SK-N-SH (cell line): Measurements from ENCODE around the gene PARP11. TPM values are rescaled to one million over a fixed set of nuclear protein-coding genes. Genes with fewer than 3 reads are reported as not detected.

Experiments used
- CTCF ChIA-PET: fragments of 300-600, 350-600 bp; formaldehyde crosslinking; extraction: SDS; loops from one replicate; lab custom pipeline; 2021; lab: Yijun Ruan, JAX
- POLR2A ChIA-PET: fragments of 350-600 bp; sonication (Branson Sonifier 250); formaldehyde crosslinking; extraction: SDS; loops from one replicate; lab custom pipeline; 2020; ENCODE audit warnings: antibody characterized with exemption, inconsistent platforms; lab: Yijun Ruan, JAX
- DNase-seq: peaks from one replicate; pipeline ENCODE4 v3.0.0; 2012
- H2AFZ ChIP-seq: fragments of 200-600 bp; sonication (generic); 2 replicates; pipeline ENCODE4 v1.8.1; 2016; ENCODE audit warnings: antibody characterized with exemption, mild to moderate bottlenecking, low read depth
- H3F3A ChIP-seq: fragments of 200-600 bp; sonication (generic); replicated peaks from 2 replicates; pipeline ENCODE3; 2016; ENCODE audit warnings: antibody characterized with exemption, mild to moderate bottlenecking; ENCODE audit not compliant: insufficient read depth
- H3K27ac ChIP-seq, 2 experiments: fragments of 200-500 bp in 1 of 2; fragments of 200-600 bp in 1 of 2; sonication (Bioruptor generic) in 1 of 2; sonication (generic), shearing (Covaris generic) in 1 of 2; 2 replicates each; pipeline versions ENCODE4 v1.5.1 to v1.6.1; 2014 to 2016; ENCODE audit warnings: low read depth in 2 of 2, inconsistent platforms in 1 of 2, low read length in 1 of 2, mild to moderate bottlenecking in 1 of 2, mixed read lengths in 1 of 2
- H3K27me3 ChIP-seq: fragments of 200-600 bp; sonication (generic), shearing (Covaris generic); 2 replicates; pipeline ENCODE4 v1.6.1; 2016; ENCODE audit warnings: mixed run types; ENCODE audit not compliant: insufficient read depth
- H3K36me3 ChIP-seq, 2 experiments: fragments of 200-500 bp in 1 of 2; fragments of 200-600 bp in 1 of 2; sonication (Bioruptor generic) in 1 of 2; sonication (generic) in 1 of 2; replicated peaks in 1 of 2; 2 replicates each; pipeline versions ENCODE3 to v1.5.1; 2014 to 2016; ENCODE audit warnings: low read length in 1 of 2, mild to moderate bottlenecking in 1 of 2; ENCODE audit not compliant: insufficient read depth in 2 of 2, control insufficient read depth in 1 of 2
- H3K4me1 ChIP-seq, 2 experiments: fragments of 200-500 bp in 1 of 2; fragments of 200-600 bp in 1 of 2; sonication (Bioruptor generic) in 1 of 2; sonication (generic), shearing (Covaris generic) in 1 of 2; 2 replicates each; pipeline versions ENCODE4 v1.5.1 to v1.6.1; 2014 to 2016; ENCODE audit warnings: low read depth in 1 of 2, low read length in 1 of 2, mixed run types in 1 of 2; ENCODE audit not compliant: insufficient read depth in 2 of 2, control insufficient read depth in 1 of 2
- H3K4me2 ChIP-seq: fragments of 200-600 bp; sonication (generic), shearing (Covaris generic); 2 replicates; pipeline ENCODE4 v1.6.1; 2017; ENCODE audit warnings: mixed run types
- H3K4me3 ChIP-seq, 2 experiments: fragments of 200-500 bp in 1 of 2; fragments of 200-600 bp in 1 of 2; sonication (Bioruptor generic) in 1 of 2; sonication (generic), shearing (Covaris generic) in 1 of 2; 2 replicates each; pipeline versions ENCODE4 v1.5.1 to v1.8.1; 2014 to 2016; ENCODE audit warnings: low read depth in 2 of 2, inconsistent platforms in 1 of 2, low read length in 1 of 2, mild to moderate bottlenecking in 1 of 2, mixed read lengths in 1 of 2, moderate library complexity in 1 of 2
- H3K79me2 ChIP-seq: fragments of 200-600 bp; sonication (generic); 2 replicates; pipeline ENCODE4 v1.8.1; 2017; ENCODE audit warnings: mild to moderate bottlenecking; ENCODE audit not compliant: insufficient read depth
- H3K9ac ChIP-seq: fragments of 200-600 bp; sonication (generic); 2 replicates; pipeline ENCODE4 v1.6.1; 2017; ENCODE audit warnings: mixed run types
- H3K9me2 ChIP-seq: fragments of 200-600 bp; sonication (generic); 2 replicates; pipeline ENCODE4 v1.6.1; 2017; ENCODE audit warnings: mixed run types
- H3K9me3 ChIP-seq: fragments of 200-600 bp; sonication (generic); 2 replicates; pipeline ENCODE4 v1.6.1; 2017; ENCODE audit warnings: mixed run types, mild to moderate bottlenecking, moderate library complexity
- H4K20me1 ChIP-seq: fragments of 200-600 bp; sonication (generic); 2 replicates; pipeline ENCODE4 v1.6.1; 2017; ENCODE audit warnings: mild to moderate bottlenecking, mixed run types; ENCODE audit not compliant: insufficient read depth
- CHD2 ChIP-seq: fragments of 150-350 bp; IDR thresholded peaks from 2 replicates; pipeline ENCODE4 v1.6.1; 2018; ENCODE audit warnings: low read length; ENCODE audit not compliant: partially characterized antibody
- ELF1 ChIP-seq: IDR thresholded peaks from 2 replicates; pipeline ENCODE4 v1.4.0; 2012
- EZH2phosphoT487 ChIP-seq: fragments of 200-600 bp; sonication (generic); IDR thresholded peaks from 2 replicates; pipeline ENCODE4 v1.6.1; 2017; ENCODE audit warnings: low read depth, mixed run types, mild to moderate bottlenecking, antibody characterized with exemption, moderate library complexity, borderline replicate concordance
- FOSL2 ChIP-seq: IDR thresholded peaks from 2 replicates; pipeline ENCODE4 v1.4.0; 2012; ENCODE audit warnings: low read depth, mild to moderate bottlenecking, moderate library complexity, borderline replicate concordance
- FOXM1 ChIP-seq: IDR thresholded peaks from 2 replicates; pipeline ENCODE4 v1.4.0; 2012; ENCODE audit warnings: low read depth, mild to moderate bottlenecking
- GABPA ChIP-seq: IDR thresholded peaks from 2 replicates; pipeline ENCODE4 v1.4.0; 2012; ENCODE audit warnings: low read depth, mild to moderate bottlenecking
- MXI1 ChIP-seq: IDR thresholded peaks from 2 replicates; pipeline ENCODE4 v1.6.1; 2012; ENCODE audit warnings: mild to moderate bottlenecking, low read depth, low read length, improper control_type of control experiment
- NFIC ChIP-seq: IDR thresholded peaks from 2 replicates; pipeline ENCODE4 v1.4.0; 2012; ENCODE audit warnings: borderline replicate concordance
- RAD21 ChIP-seq: IDR thresholded peaks from 2 replicates; pipeline ENCODE4 v1.6.1; 2012; ENCODE audit warnings: mild to moderate bottlenecking, low read length
- SMC3 ChIP-seq: IDR thresholded peaks from 2 replicates; pipeline ENCODE4 v1.6.1; 2012; ENCODE audit warnings: low read depth, low read length, improper control_type of control experiment
- TAF1 ChIP-seq: IDR thresholded peaks from 2 replicates; pipeline ENCODE4 v1.6.1; 2012; ENCODE audit warnings: low read depth, mild to moderate bottlenecking, low read length, moderate library complexity, borderline replicate concordance
- TCF12 ChIP-seq: IDR thresholded peaks from 2 replicates; pipeline ENCODE4 v1.4.0; 2012
- YY1 ChIP-seq: IDR thresholded peaks from 2 replicates; pipeline ENCODE4 v1.4.0; 2012; ENCODE audit warnings: low read depth, mild to moderate bottlenecking
- WGBS: methylation state at CpG from one replicate; pipeline ENCODE4 v1.1.6; 2017; ENCODE audit warnings: low lambda C conversion rate; 5-methylcytosine and 5-hydroxymethylcytosine counted together
- polyA plus RNA-seq, 3 experiments: library from polyadenylated mRNA; depleted of rRNA; stranded (reverse); fragments of >200 nt; gene quantifications; 2 replicates each; pipeline ENCODE4 v1.2.3, GENCODE V29; 2012
- TF ChIP-seq, protein P1 (sequence below): fragments of 150-350 bp; IDR thresholded peaks from 2 replicates; pipeline ENCODE4 v1.6.1; 2017; ENCODE audit warnings: antibody characterized with exemption, low read length, low read depth, borderline replicate concordance
- TF ChIP-seq, protein P2 (sequence below): fragments of 150-350 bp; IDR thresholded peaks from 2 replicates; pipeline ENCODE4 v1.6.1; 2016; ENCODE audit warnings: mild to moderate bottlenecking, low read depth, low read length

PARP11 gene
- polyA plus RNA-seq, 1 of the 3 experiments (the other 2 are of a cell fraction): 1.8 TPM

DNA sequence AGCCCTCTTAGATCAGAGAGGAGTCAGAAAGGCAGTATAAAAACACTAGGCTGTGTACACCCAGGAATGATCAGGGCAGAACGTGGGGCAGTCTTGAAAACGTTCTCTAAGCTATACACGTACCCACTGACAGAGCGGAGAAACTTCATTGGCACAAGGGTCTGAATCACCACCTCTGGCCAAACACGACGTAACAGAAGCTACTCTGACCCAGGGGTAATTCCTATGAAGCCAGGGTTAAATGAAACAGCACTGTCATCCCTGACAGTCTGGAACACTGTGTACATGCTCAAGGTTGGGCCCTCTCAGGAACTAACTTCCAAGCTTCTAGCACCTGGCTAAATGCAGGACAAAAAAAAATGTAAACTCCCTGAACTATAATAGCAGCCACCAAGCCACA is 38.4 kb downstream of the PARP11 start:
- Histone ChIP-seq H4K20me1 (no peaks in the 10 kb centered on the region), H2AFZ (no peak overlapping the region), H3K79me2 (no peaks in the 10 kb centered on the region), H3K9me3 (no peaks in the 10 kb centered on the region), H3K36me3 (no peaks in the 10 kb centered on the region), H3K4me2 (no peak overlapping the region), H3F3A (no peaks in the 10 kb centered on the region), H3K4me3 (no peak overlapping the region), H3K27me3 (no peaks in the 10 kb centered on the region), H3K9me2 (no peaks in the 10 kb centered on the region), H3K9ac (no peak overlapping the region), H3K4me1 (no peaks in the 10 kb centered on the region), H3K27ac (no peak overlapping the region)
- DNase-seq: no peak
- ChIA-PET POLR2A (no interaction called here), CTCF (interaction anchor here (1.5 to 2.7 kb wide), 2 partner anchors 13 to 31 kb away, joined by 3 to 18 read pairs; no protein-coding TSS in a partner anchor)
- 46% methylated on average over 5 of the region's 6 CpGs for WGBS
- TF ChIP-seq YY1 (no peak), FOXM1 (no peak), FOSL2 (no peak), ELF1 (no peak), TCF12 (no peak), RAD21 (no peak), GABPA (no peak), MXI1 (no peak), TAF1 (no peak)
- TF ChIP-seq, protein P1, sequence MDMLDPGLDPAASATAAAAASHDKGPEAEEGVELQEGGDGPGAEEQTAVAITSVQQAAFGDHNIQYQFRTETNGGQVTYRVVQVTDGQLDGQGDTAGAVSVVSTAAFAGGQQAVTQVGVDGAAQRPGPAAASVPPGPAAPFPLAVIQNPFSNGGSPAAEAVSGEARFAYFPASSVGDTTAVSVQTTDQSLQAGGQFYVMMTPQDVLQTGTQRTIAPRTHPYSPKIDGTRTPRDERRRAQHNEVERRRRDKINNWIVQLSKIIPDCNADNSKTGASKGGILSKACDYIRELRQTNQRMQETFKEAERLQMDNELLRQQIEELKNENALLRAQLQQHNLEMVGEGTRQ: no peak

DNA sequence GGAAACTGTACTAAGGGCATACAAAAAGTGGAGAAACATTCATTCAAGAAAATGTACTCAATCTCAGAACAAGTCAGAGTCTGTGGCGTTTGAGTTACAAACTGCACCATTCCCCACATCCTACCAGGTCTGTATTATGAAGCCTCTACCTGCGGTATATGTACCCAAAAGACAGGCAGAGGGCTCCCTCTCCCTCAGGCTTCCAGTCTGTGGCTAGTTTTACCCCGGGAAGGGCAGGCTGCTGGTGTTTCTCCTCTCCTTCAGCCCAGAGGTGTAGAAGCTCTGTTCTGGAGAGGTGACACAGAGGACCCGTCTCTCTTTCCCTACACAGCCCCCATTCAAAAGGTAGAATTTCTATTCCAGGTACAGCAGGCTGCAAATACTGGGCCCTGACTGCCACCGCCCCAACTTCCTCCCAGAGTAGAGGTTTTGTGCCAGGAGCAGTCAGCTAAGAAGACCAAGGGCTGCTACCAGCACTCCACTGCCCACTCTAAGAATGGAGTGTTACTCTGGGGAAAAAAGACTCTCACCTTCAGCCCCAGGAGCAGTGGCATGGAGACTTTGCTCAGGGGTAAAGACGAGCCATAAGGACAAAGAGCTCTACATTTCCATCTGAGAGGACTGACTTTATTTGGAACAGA is 39.4 kb downstream of the PARP11 start:
- Histone ChIP-seq H3K79me2 (no peaks in the 10 kb centered on the region), H3K9me3 (no peaks in the 10 kb centered on the region), H3K27me3 (no peaks in the 10 kb centered on the region), H3K27ac (no peak overlapping the region), H3K36me3 (no peaks in the 10 kb centered on the region), H3K9ac (no peak overlapping the region)
- 56% methylated on average over 6 of the region's 6 CpGs for WGBS
- POLR2A ChIA-PET: no interaction called here
- TF ChIP-seq MXI1 (no peak), NFIC (no peak), FOXM1 (no peak), SMC3 (no peak), EZH2phosphoT487 (no peak), RAD21 (no peak), CHD2 (no peak)
- TF ChIP-seq, protein P2, sequence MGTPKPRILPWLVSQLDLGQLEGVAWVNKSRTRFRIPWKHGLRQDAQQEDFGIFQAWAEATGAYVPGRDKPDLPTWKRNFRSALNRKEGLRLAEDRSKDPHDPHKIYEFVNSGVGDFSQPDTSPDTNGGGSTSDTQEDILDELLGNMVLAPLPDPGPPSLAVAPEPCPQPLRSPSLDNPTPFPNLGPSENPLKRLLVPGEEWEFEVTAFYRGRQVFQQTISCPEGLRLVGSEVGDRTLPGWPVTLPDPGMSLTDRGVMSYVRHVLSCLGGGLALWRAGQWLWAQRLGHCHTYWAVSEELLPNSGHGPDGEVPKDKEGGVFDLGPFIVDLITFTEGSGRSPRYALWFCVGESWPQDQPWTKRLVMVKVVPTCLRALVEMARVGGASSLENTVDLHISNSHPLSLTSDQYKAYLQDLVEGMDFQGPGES: no peak
- TF ChIP-seq, protein P1: no peak
- TF ChIP-seq, all 33 proteins: peak for 0
- DNase-seq: no peak
- no peak overlapping the region for H2AFZ ChIP-seq
- H3K4me1 ChIP-seq: no peaks in the 10 kb centered on the region
- no peak overlapping the region for H3K4me2 ChIP-seq
- H3F3A ChIP-seq: no peaks in the 10 kb centered on the region
- no peaks in the 10 kb centered on the region for H3K9me2 ChIP-seq
- CTCF ChIA-PET: interaction anchor here (1.1 to 2.7 kb wide), 2 partner anchors 30 to 534 kb away, joined by 3 to 18 read pairs; no protein-coding TSS in a partner anchor
- no peak overlapping the region for H3K4me3 ChIP-seq
- H4K20me1 ChIP-seq: no peaks in the 10 kb centered on the region
